H1 (cell line): ENCODE results near the gene GRHL3. TPM values are rescaled to one million over a fixed set of nuclear protein-coding genes. Genes with fewer than 3 reads are reported as not detected.
A peak's percentile ranks its signal among the peaks of the same experiment; 100 is the strongest.

Experiments used
- CTCF ChIA-PET: fragments of 300-600 bp; sonication (Branson Sonifier 250); formaldehyde crosslinking; loops from one replicate; lab custom pipeline; 2021; ENCODE audit not compliant: partially characterized antibody; lab: Charles Lee
- POLR2A ChIA-PET: fragments of 300-600 bp; sonication (Branson Sonifier 250); formaldehyde crosslinking; loops from one replicate; lab custom pipeline; 2021; ENCODE audit warnings: inconsistent platforms; ENCODE audit not compliant: partially characterized antibody; lab: Charles Lee
- DNase-seq, 2 experiments: peaks; one replicate each; pipeline versions ENCODE4 v3.0.0 to v3.0.0-alpha.2; 2010 to 2022; ENCODE audit warnings: low spot score in 2 of 2, low read depth in 1 of 2, mixed read lengths in 1 of 2
- FAIRE-seq: peaks from 2 replicates; lab custom pipeline; 2011; peaks lifted over from hg19 to GRCh38; lab: Jason Lieb, UNC
- H2AFZ ChIP-seq: 2 replicates; pipeline ENCODE4 v1.8.1; 2012; ENCODE audit warnings: low read length, inconsistent platforms
- H2AK5ac ChIP-seq: 2 replicates; pipeline ENCODE4 v1.6.1; 2013; ENCODE audit warnings: low read depth, low read length
- H2BK120ac ChIP-seq: replicated peaks from 2 replicates; pipeline ENCODE3; 2013; ENCODE audit warnings: low read depth, low read length, inconsistent platforms
- H2BK12ac ChIP-seq: 2 replicates; pipeline ENCODE4 v1.6.1; 2013; ENCODE audit warnings: low read depth, low read length
- H2BK15ac ChIP-seq: 2 replicates; pipeline ENCODE4 v1.6.1; 2013; ENCODE audit warnings: low read length
- H2BK20ac ChIP-seq: 2 replicates; pipeline ENCODE4 v1.6.1; 2013; ENCODE audit warnings: low read length
- H2BK5ac ChIP-seq: 2 replicates; pipeline ENCODE4 v1.6.1; 2013; ENCODE audit warnings: low read depth, low read length
- H3K14ac ChIP-seq: 2 replicates; pipeline ENCODE4 v1.6.1; 2013; ENCODE audit warnings: inconsistent platforms; ENCODE audit not compliant: insufficient read length
- H3K18ac ChIP-seq: 2 replicates; pipeline ENCODE4 v1.6.1; 2013; ENCODE audit warnings: low read length; ENCODE audit errors: extremely low read depth
- H3K23ac ChIP-seq: 2 replicates; pipeline ENCODE4 v1.6.1; 2013; ENCODE audit warnings: inconsistent platforms; ENCODE audit not compliant: insufficient read length
- H3K23me2 ChIP-seq: 2 replicates; pipeline ENCODE4 v1.6.1; 2013; ENCODE audit warnings: low read depth, low read length
- H3K27ac ChIP-seq: 2 replicates; pipeline ENCODE4 v1.6.1; 2011; ENCODE audit warnings: low read depth, low read length, inconsistent platforms
- H3K27me3 ChIP-seq, 4 experiments: replicated peaks in 1 of 4; 1 replicate in 1 of 4; 2 replicates in 3 of 4; pipeline versions ENCODE4 v1.6.1 to v1.8.1; 2011 to 2013; ENCODE audit warnings: low read length in 3 of 4, mild to moderate bottlenecking in 3 of 4, inconsistent platforms in 2 of 4, mixed read lengths in 2 of 4, moderate library complexity in 1 of 4; ENCODE audit not compliant: control insufficient read depth in 3 of 4, insufficient read depth in 3 of 4; ENCODE audit errors: extremely low read depth in 1 of 4
- H3K36me3 ChIP-seq, 4 experiments: 2 replicates each; pipeline versions ENCODE4 v1.6.1 to v1.8.1; 2011 to 2013; ENCODE audit warnings: mild to moderate bottlenecking in 4 of 4, low read length in 3 of 4, moderate library complexity in 2 of 4, control low read depth in 1 of 4, inconsistent platforms in 1 of 4; ENCODE audit not compliant: insufficient read depth in 4 of 4, control insufficient read depth in 2 of 4
- H3K4ac ChIP-seq: replicated peaks from 2 replicates; pipeline ENCODE3; 2013; ENCODE audit warnings: low read length, low read depth, mixed read lengths, inconsistent platforms; ENCODE audit not compliant: insufficient read length
- H3K4me1 ChIP-seq, 4 experiments: replicated peaks in 1 of 4; 1 replicate in 1 of 4; 2 replicates in 3 of 4; pipeline versions ENCODE4 v1.6.1 to v1.8.1; 2011 to 2013; ENCODE audit warnings: low read length in 3 of 4, inconsistent platforms in 2 of 4, mixed read lengths in 1 of 4; ENCODE audit not compliant: insufficient read depth in 4 of 4, control insufficient read depth in 3 of 4
- H3K4me2 ChIP-seq, 2 experiments: 2 replicates each; pipeline versions ENCODE4 v1.6.1 to v1.8.1; 2011 to 2013; ENCODE audit warnings: low read depth in 2 of 2, low read length in 2 of 2, control low read depth in 1 of 2, inconsistent platforms in 1 of 2, mild to moderate bottlenecking in 1 of 2; ENCODE audit not compliant: insufficient read depth in 1 of 2
- H3K4me3 ChIP-seq, 4 experiments: fragments of 200-600, 300-600 bp in 1 of 4; sonication (generic), shearing (Covaris generic), sonication (Bioruptor Twin) in 1 of 4; 2 replicates each; pipeline versions ENCODE4 v1.5.1 to v1.8.1; 2011 to 2016; ENCODE audit warnings: low read length in 4 of 4, low read depth in 3 of 4, control low read depth in 2 of 4, inconsistent platforms in 2 of 4, mild to moderate bottlenecking in 2 of 4, mixed read lengths in 1 of 4, moderate library complexity in 1 of 4; ENCODE audit not compliant: insufficient read depth in 2 of 4; ENCODE audit errors: extremely low read depth in 1 of 4
- H3K56ac ChIP-seq: replicated peaks from 2 replicates; pipeline ENCODE3; 2013; ENCODE audit warnings: low read depth, mild to moderate bottlenecking, mixed read lengths, low read length, inconsistent platforms; ENCODE audit not compliant: insufficient read length
- H3K79me1 ChIP-seq: 2 replicates; pipeline ENCODE4 v1.6.1; 2013; ENCODE audit warnings: low read depth, low read length, control low read depth
- H3K79me2 ChIP-seq, 2 experiments: 2 replicates each; pipeline versions ENCODE4 v1.6.1 to v1.8.1; 2012 to 2013; ENCODE audit warnings: low read length in 2 of 2, mild to moderate bottlenecking in 2 of 2, inconsistent platforms in 1 of 2; ENCODE audit not compliant: insufficient read depth in 2 of 2, control insufficient read depth in 1 of 2
- H3K9ac ChIP-seq, 4 experiments: replicated peaks in 1 of 4; 1 replicate in 1 of 4; 2 replicates in 3 of 4; pipeline versions ENCODE4 v1.6.1 to v1.8.1; 2011 to 2013; ENCODE audit warnings: low read depth in 3 of 4, low read length in 3 of 4, control low read depth in 2 of 4, mild to moderate bottlenecking in 2 of 4, moderate library complexity in 2 of 4, inconsistent platforms in 1 of 4; ENCODE audit errors: extremely low read depth in 1 of 4
- H3K9me3 ChIP-seq, 2 experiments: 2 replicates each; pipeline versions ENCODE4 v1.6.1 to v1.8.1; 2012 to 2013; ENCODE audit warnings: mild to moderate bottlenecking in 2 of 2, moderate library complexity in 2 of 2, control low read depth in 1 of 2, inconsistent platforms in 1 of 2, low read depth in 1 of 2, low read length in 1 of 2, mixed read lengths in 1 of 2; ENCODE audit not compliant: insufficient read depth in 2 of 2
- H4K20me1 ChIP-seq, 2 experiments: replicated peaks in 1 of 2; 2 replicates each; pipeline versions ENCODE3 to v1.8.1; 2011 to 2013; ENCODE audit warnings: inconsistent platforms in 2 of 2, low read length in 2 of 2, mild to moderate bottlenecking in 1 of 2; ENCODE audit not compliant: insufficient read depth in 2 of 2, control insufficient read depth in 1 of 2
- H4K5ac ChIP-seq: 2 replicates; pipeline ENCODE4 v1.6.1; 2013; ENCODE audit warnings: low read length, low read depth, mixed read lengths, inconsistent platforms; ENCODE audit not compliant: insufficient read length
- H4K8ac ChIP-seq: 2 replicates; pipeline ENCODE4 v1.8.0; 2013; ENCODE audit warnings: mild to moderate bottlenecking, moderate library complexity, low read length, inconsistent platforms; ENCODE audit not compliant: insufficient read depth; ENCODE audit errors: extremely low read depth
- H4K91ac ChIP-seq: replicated peaks from 2 replicates; pipeline ENCODE3; 2013; ENCODE audit warnings: low read length, mixed read lengths, inconsistent platforms; ENCODE audit not compliant: insufficient read length
- POLR2A ChIP-seq, 2 experiments: IDR thresholded peaks; 1 replicate in 1 of 2; 2 replicates in 1 of 2; pipeline ENCODE4 v1.6.1; 2011; ENCODE audit warnings: low read depth in 2 of 2, low read length in 2 of 2, mild to moderate bottlenecking in 2 of 2; ENCODE audit errors: control extremely low read depth in 1 of 2
- WGBS, 2 experiments: shearing (Covaris generic) in 1 of 2; methylation state at CpG; one replicate each; pipeline versions ENCODE4 v1.1.6 to v1.1.7; 2013 to 2015; ENCODE audit warnings: low lambda C conversion rate in 2 of 2, mixed read lengths in 2 of 2, inconsistent platforms in 1 of 2, low coverage in 1 of 2, missing lambda C conversion rate in 1 of 2; ENCODE audit not compliant: insufficient replicate concordance in 2 of 2, insufficient coverage in 1 of 2, insufficient read length in 1 of 2; ENCODE audit errors: extremely low coverage in 1 of 2, missing lambda C conversion rate in 1 of 2; 5-methylcytosine and 5-hydroxymethylcytosine counted together
- polyA plus RNA-seq, 7 experiments: library from polyadenylated mRNA; depleted of rRNA in 3 of 7; stranded (reverse) in 5 of 7; unstranded in 2 of 7; fragments of >200 nt in 5 of 7; fragments of 200-250 nt in 2 of 7; gene quantifications; 1 replicate in 5 of 7; 2 replicates in 1 of 7; 4 replicates in 1 of 7; pipeline versions ENCODE4 v1.2.1 to v1.2.3, GENCODE V29; 2011 to 2013; ENCODE audit warnings: missing spikeins in 2 of 7, mixed read lengths in 2 of 7
- total RNA-seq: library from RNA; stranded (reverse); fragmentation: NEBNext Ultra II Directional; extraction: Animal tissue kit (Norgen Biotek cat#: 25700); gene quantifications from 2 replicates; pipeline ENCODE4 v1.2.1, GENCODE V29; 2021

The GRHL3 gene
- total and polyA plus RNA-seq, 2 of the 8 experiments (the other 6 are each of a cell fraction or from before 2014, with no cell fraction given) = 0.80 to 1.8 TPM

DNA sequence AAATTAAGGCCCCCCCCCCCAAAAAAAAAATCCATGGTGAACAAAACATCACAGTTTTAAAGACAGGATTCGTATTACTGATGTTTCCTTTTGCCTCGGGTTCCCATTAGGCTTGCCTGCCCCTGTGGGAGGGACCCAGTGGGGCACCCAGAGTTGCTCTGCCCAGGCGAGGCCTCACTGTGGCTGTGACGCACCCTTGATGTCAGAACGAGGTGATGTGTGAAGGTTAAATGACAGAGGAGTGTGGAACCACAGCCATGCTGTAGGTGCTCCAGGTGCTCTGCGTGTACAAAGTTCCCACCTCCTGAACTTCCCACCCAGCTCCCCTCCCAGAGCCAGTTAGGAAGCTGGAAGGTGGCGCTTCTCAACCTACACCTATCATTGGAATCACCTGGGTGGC, 37.9 kb downstream of the GRHL3 start:
- no peak overlapping the region for H2BK12ac ChIP-seq
- FAIRE-seq (no peak), DNase-seq (no peak)
- ChIA-PET CTCF (interaction anchor here (1.0 to 3.5 kb wide), 10 partner anchors 9 to 161 kb away, joined by 3 to 18 read pairs (median 4); no protein-coding TSS in a partner anchor), POLR2A (no interaction called here)
- H3K4me2 ChIP-seq = no peak overlapping the region
- no peak overlapping the region for H4K91ac ChIP-seq
- peaks cover 3% of the 10 kb centered on the region; the same call in 1 of the 2 replicates for H3K23me2 ChIP-seq
- no peak overlapping the region for H3K56ac ChIP-seq
- H3K27ac ChIP-seq = no peak overlapping the region
- no peak for TF ChIP-seq POLR2A (IDR thresholded peaks at IDR 0.05; ENCODE audit: control extremely low read depth in 1 of 2, low read depth in 2 of 2, low read length in 2 of 2)
- no peak overlapping the region for H3K18ac ChIP-seq
- H4K20me1 ChIP-seq = no peaks in the 10 kb centered on the region
- H4K5ac ChIP-seq = no peak overlapping the region
- no peak overlapping the region for H2BK20ac ChIP-seq
- H2BK5ac ChIP-seq = no peak overlapping the region
- H2AK5ac ChIP-seq = no peak overlapping the region
- no peaks in the 10 kb centered on the region for H3K4me1 ChIP-seq
- 87% methylated on average over 7 of the region's 7 CpGs; no CpG with 5 or more reads in 1 of the 2 experiments for WGBS, 2 experiments
- H3K79me1 ChIP-seq = no peaks in the 10 kb centered on the region
- no peak overlapping the region for H3K14ac ChIP-seq
- H3K36me3 ChIP-seq = peaks cover 0 to 2% (median 1%) of the 10 kb centered on the region in 4 experiments; a peak in 2 of 8 replicates
- no peaks in the 10 kb centered on the region for H3K79me2 ChIP-seq
- no peak overlapping the region for H3K4me3 ChIP-seq
- no peaks in the 10 kb centered on the region for H3K27me3 ChIP-seq
- no peaks in the 10 kb centered on the region for H3K9me3 ChIP-seq
- no peak overlapping the region for H2AFZ ChIP-seq
- no peak overlapping the region for H2BK15ac ChIP-seq
- no peak overlapping the region for H2BK120ac ChIP-seq
- H4K8ac ChIP-seq = 0 out of 2 replicates have a peak overlapping the region, but pooled peaks have one; percentile 71
- H3K4ac ChIP-seq = no peak overlapping the region
- no peak overlapping the region for H3K23ac ChIP-seq
- no peak overlapping the region for H3K9ac ChIP-seq
